Measurements from ENCODE around the gene CDK19.

CDK19 gene

GRCh38 chr6:110786696-110787095 lies 28.6 kb downstream of the CDK19 start:
- CTCF ChIA-PET, result interaction anchor here (1.0 to 1.2 kb wide), 3 partner anchors 16 to 86 kb away, joined by 3 to 4 read pairs (median 3); no protein-coding TSS in a partner anchor
- no peak for DNase-seq (ENCODE audit: extremely low spot score)
- POLR2A ChIA-PET, result no interaction called here
- no peak for TF ChIP-seq CTCF (IDR thresholded peaks at IDR 0.05; ENCODE audit: control extremely low read depth, extremely low read depth, low read depth, missing control alignments)

- DNase-seq (ENCODE audit: extremely low spot score), result no peak
- ChIA-PET CTCF (interaction anchor here (1.0 to 1.2 kb wide), 2 partner anchors 16 to 85 kb away, joined by 3 to 4 read pairs; no protein-coding TSS in a partner anchor), POLR2A (no interaction called here)
- TF ChIP-seq CTCF (IDR thresholded peaks at IDR 0.05; ENCODE audit: control extremely low read depth, extremely low read depth, low read depth, missing control alignments), result no peak
Observed at GRCh38 chr6:110786271-110786670, 29.0 kb downstream of the CDK19 start.

- CTCF ChIA-PET, result no interaction called here
- POLR2A ChIA-PET, result interaction anchor here (0.7 to 1.1 kb wide), 2 partner anchors 26 to 90 kb away, joined by 4 to 6 read pairs; partner anchors contain the start of gene AMD1
- TF ChIP-seq CTCF (IDR thresholded peaks at IDR 0.05; ENCODE audit: control extremely low read depth, extremely low read depth, low read depth, missing control alignments), result no peak
- DNase-seq (ENCODE audit: extremely low spot score), result no peak
Observed at GRCh38 chr6:110784610-110784979, 30.7 kb downstream of the CDK19 start.

GRCh38 chr6:110781522-110782214 lies 33.6 kb downstream of the CDK19 start:
- no peak for TF ChIP-seq CTCF (IDR thresholded peaks at IDR 0.05; ENCODE audit: control extremely low read depth, extremely low read depth, low read depth, missing control alignments)
- ChIA-PET POLR2A (interaction anchor here (0.6 kb wide), 1 partner anchor 794 kb away, joined by 3 read pairs; no protein-coding TSS in a partner anchor), CTCF (no interaction called here)
- DNase-seq (ENCODE audit: extremely low spot score), result no peak

- ChIA-PET CTCF (no interaction called here), POLR2A (no interaction called here)
- no peak for DNase-seq (ENCODE audit: extremely low spot score)
- TF ChIP-seq CTCF (IDR thresholded peaks at IDR 0.05; ENCODE audit: control extremely low read depth, extremely low read depth, low read depth, missing control alignments), result no peak
Observed at GRCh38 chr6:110778333-110778732, 36.9 kb downstream of the CDK19 start.

- DNase-seq (ENCODE audit: extremely low spot score), result no peak
- TF ChIP-seq CTCF (IDR thresholded peaks at IDR 0.05; ENCODE audit: control extremely low read depth, extremely low read depth, low read depth, missing control alignments), result no peak
- ChIA-PET POLR2A (no interaction called here), CTCF (no interaction called here)
Observed at GRCh38 chr6:110777636-110778035, 37.6 kb downstream of the CDK19 start.
